ENCODE results near the gene ADGRE1. TPM values are rescaled to one million over a fixed set of nuclear protein-coding genes. Genes with fewer than 3 reads are reported as not detected.

The ADGRE1 gene
- total RNA-seq, 1 donor from 2014 or later: not detected

DNA sequence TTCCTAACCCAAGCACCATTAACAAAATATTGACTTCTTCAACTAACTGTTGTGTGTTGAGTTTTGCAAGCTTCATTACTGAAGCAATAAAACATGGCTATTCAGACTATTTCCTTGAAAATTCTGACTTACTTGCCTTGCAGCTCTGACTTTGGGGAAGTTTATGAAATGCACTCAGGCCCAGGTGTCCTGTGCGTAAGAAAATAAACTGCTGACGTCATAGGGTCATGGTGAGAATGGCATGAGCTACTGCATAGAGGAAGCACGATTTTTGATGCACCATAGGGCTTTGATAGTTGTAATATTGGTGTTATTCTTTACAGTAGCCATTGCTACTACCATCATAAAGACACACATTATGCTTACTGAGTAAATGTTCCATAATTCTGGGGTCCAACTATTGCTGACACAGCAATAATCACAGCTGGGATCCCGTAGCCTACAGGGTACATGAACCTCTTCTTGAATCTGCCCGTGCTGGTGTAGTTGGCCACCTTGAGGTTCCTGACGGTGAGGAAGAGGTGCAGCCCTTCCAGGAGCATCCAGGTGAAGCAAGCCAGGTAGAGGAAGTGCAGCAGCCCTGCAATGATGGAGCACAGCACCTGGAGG, 76.0 kb downstream of the ADGRE1 start:
- TF ChIP-seq, protein P1, sequence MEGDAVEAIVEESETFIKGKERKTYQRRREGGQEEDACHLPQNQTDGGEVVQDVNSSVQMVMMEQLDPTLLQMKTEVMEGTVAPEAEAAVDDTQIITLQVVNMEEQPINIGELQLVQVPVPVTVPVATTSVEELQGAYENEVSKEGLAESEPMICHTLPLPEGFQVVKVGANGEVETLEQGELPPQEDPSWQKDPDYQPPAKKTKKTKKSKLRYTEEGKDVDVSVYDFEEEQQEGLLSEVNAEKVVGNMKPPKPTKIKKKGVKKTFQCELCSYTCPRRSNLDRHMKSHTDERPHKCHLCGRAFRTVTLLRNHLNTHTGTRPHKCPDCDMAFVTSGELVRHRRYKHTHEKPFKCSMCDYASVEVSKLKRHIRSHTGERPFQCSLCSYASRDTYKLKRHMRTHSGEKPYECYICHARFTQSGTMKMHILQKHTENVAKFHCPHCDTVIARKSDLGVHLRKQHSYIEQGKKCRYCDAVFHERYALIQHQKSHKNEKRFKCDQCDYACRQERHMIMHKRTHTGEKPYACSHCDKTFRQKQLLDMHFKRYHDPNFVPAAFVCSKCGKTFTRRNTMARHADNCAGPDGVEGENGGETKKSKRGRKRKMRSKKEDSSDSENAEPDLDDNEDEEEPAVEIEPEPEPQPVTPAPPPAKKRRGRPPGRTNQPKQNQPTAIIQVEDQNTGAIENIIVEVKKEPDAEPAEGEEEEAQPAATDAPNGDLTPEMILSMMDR (IDR thresholded peaks at IDR 0.05; ENCODE audit: insufficient read depth, low read length, poor library complexity, severe bottlenecking): no peak

DNA sequence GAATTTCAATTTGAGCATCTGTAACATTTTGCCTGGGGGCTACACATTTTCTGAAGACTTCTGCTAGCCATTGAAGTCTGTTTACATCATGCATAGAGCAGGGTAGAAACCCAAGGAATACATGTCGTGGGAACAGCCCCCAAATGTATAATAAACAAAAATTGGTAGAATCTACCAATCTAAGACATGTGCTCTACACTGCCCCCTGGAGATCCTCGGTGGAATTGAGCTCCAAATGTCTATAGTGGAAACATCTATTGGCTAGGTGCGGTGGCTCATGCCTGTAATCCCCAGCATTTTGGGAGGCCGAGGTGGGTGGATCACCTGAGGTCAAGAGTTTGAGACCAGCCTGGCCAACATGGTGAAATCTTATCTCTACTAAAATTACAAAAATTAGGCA, 76.6 kb downstream of the ADGRE1 start:
- DNase-seq (ENCODE audit: low read depth): no peak
- Histone ChIP-seq H3K4me3 (ENCODE audit: low read depth, low read length) (no peak overlapping the region), H3K36me3 (ENCODE audit: control insufficient read depth, insufficient read depth, low read length) (no peaks in the 10 kb centered on the region), H3K27me3 (ENCODE audit: control insufficient read depth, insufficient read depth, low read length) (no peaks in the 10 kb centered on the region)
- TF ChIP-seq, protein P1 (IDR thresholded peaks at IDR 0.05; ENCODE audit: insufficient read depth, low read length, poor library complexity, severe bottlenecking): peak; percentile 6

More for the DNA sequence above, 76.0 kb downstream of the ADGRE1 start:
- Histone ChIP-seq H3K4me3 (ENCODE audit: low read depth, low read length) (no peak overlapping the region), H3K36me3 (ENCODE audit: control insufficient read depth, insufficient read depth, low read length) (no peaks in the 10 kb centered on the region), H3K27me3 (ENCODE audit: control insufficient read depth, insufficient read depth, low read length) (no peaks in the 10 kb centered on the region)
- DNase-seq (ENCODE audit: low read depth): no peak

- no peak for DNase-seq (ENCODE audit: low read depth)
- no peak overlapping the region for H3K4me3 ChIP-seq (ENCODE audit: low read depth, low read length)
- H3K27me3 ChIP-seq (ENCODE audit: control insufficient read depth, insufficient read depth, low read length): no peaks in the 10 kb centered on the region
- TF ChIP-seq, protein P1 (IDR thresholded peaks at IDR 0.05; ENCODE audit: insufficient read depth, low read length, poor library complexity, severe bottlenecking): no peak
- no peaks in the 10 kb centered on the region for H3K36me3 ChIP-seq (ENCODE audit: control insufficient read depth, insufficient read depth, low read length)
Measured at GRCh38 chr19:6967967-6968366, 80.6 kb downstream of the ADGRE1 start.

- H3K36me3 ChIP-seq (ENCODE audit: control insufficient read depth, insufficient read depth, low read length): no peaks in the 10 kb centered on the region
- DNase-seq (ENCODE audit: low read depth): no peak
- no peak overlapping the region for H3K4me3 ChIP-seq (ENCODE audit: low read depth, low read length)
- TF ChIP-seq, protein P1 (IDR thresholded peaks at IDR 0.05; ENCODE audit: insufficient read depth, low read length, poor library complexity, severe bottlenecking): no peak
- no peaks in the 10 kb centered on the region for H3K27me3 ChIP-seq (ENCODE audit: control insufficient read depth, insufficient read depth, low read length)
Measured at GRCh38 chr19:6969490-6969889, 82.1 kb downstream of the ADGRE1 start.

DNA sequence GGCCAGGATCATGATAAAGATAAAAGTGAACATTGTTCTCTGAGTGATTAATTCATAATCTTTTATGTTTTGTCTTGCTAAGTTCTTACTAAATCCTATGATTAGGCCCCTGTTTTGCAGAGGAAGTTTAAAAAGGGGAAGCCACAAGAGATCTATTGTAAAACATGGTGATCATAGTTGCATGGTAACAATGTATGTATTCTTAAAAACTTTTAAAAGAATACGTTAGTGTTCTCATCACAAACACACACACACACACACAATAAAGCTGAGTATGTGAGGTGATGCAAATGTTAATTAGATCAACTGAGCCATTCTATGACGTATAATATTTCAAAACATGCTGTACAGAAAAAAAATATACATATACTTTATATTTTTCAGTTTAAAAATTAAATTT, 82.6 kb downstream of the ADGRE1 start:
- Histone ChIP-seq H3K27me3 (ENCODE audit: control insufficient read depth, insufficient read depth, low read length) (no peaks in the 10 kb centered on the region), H3K4me3 (ENCODE audit: low read depth, low read length) (no peak overlapping the region), H3K36me3 (ENCODE audit: control insufficient read depth, insufficient read depth, low read length) (no peaks in the 10 kb centered on the region)
- DNase-seq (ENCODE audit: low read depth): no peak
- TF ChIP-seq, protein P1 (IDR thresholded peaks at IDR 0.05; ENCODE audit: insufficient read depth, low read length, poor library complexity, severe bottlenecking): no peak

- Histone ChIP-seq H3K4me3 (ENCODE audit: low read depth, low read length) (no peak overlapping the region), H3K36me3 (ENCODE audit: control insufficient read depth, insufficient read depth, low read length) (no peaks in the 10 kb centered on the region), H3K27me3 (ENCODE audit: control insufficient read depth, insufficient read depth, low read length) (no peaks in the 10 kb centered on the region)
- TF ChIP-seq, protein P1 (IDR thresholded peaks at IDR 0.05; ENCODE audit: insufficient read depth, low read length, poor library complexity, severe bottlenecking): no peak
- no peak for DNase-seq (ENCODE audit: low read depth)
Measured at GRCh38 chr19:6970443-6970842, 83.1 kb downstream of the ADGRE1 start.
